Adrenal gland (tissue), 12 donors: ENCODE results near the gene PCDHAC2. TPM values are rescaled to one million over a fixed set of nuclear protein-coding genes. Genes with fewer than 3 reads are reported as not detected.

Experiments used
- DNase-seq, 7 donors: peaks; one replicate each; pipeline ENCODE4 v3.0.0-alpha.2; 2019 to 2020
- H3K27ac ChIP-seq, 5 donors: fragments of 200-600 bp; sonication (generic) in 4 of 5; 1 replicate in 3 of 5; 2 replicates in 2 of 5; pipeline versions ENCODE4 v1.5.1 to v1.8.0; 2016 to 2020; ENCODE audit warnings: mild to moderate bottlenecking in 1 of 5
- H3K27me3 ChIP-seq: fragments of 200-600 bp; 2 replicates; pipeline ENCODE4 v1.8.0; 2021
- H3K36me3 ChIP-seq, 2 donors: fragments of 200-600 bp; replicated peaks in 1 of 2; 1 replicate in 1 of 2; 2 replicates in 1 of 2; pipeline versions ENCODE4 v1.5.1 to v1.8.0; 2018 to 2022
- H3K4me1 ChIP-seq, 2 donors: fragments of 200-600 bp; replicated peaks in 1 of 2; 1 replicate in 1 of 2; 2 replicates in 1 of 2; pipeline versions ENCODE4 v1.5.1 to v1.8.0; 2018 to 2021
- H3K4me3 ChIP-seq, 4 donors: fragments of 200-600 bp; sonication (generic) in 3 of 4; one replicate each; pipeline ENCODE4 v1.5.1; 2016 to 2018
- H3K9me3 ChIP-seq, 3 donors: fragments of 200-600 bp; sonication (generic) in 1 of 3; replicated peaks in 1 of 3; 1 replicate in 2 of 3; 2 replicates in 1 of 3; pipeline versions ENCODE4 v1.5.1 to v1.8.0; 2016 to 2021
- CTCF ChIP-seq, 6 experiments: fragments of 450-650 bp in 4 of 6; fragments of 200-600 bp in 2 of 6; sonication (generic) in 1 of 6; IDR thresholded peaks; 1 replicate in 5 of 6; 2 replicates in 1 of 6; pipeline versions ENCODE4 v1.5.1 to v1.8.0; 2016 to 2021; ENCODE audit warnings: antibody characterized with exemption in 6 of 6, mild to moderate bottlenecking in 2 of 6, moderate library complexity in 1 of 6
- POLR2A ChIP-seq, 2 donors: fragments of 450-650 bp; IDR thresholded peaks; one replicate each; pipeline ENCODE4 v1.6.1; 2017; ENCODE audit warnings: antibody characterized with exemption in 2 of 2, mild to moderate bottlenecking in 2 of 2, moderate library complexity in 1 of 2
- WGBS, 4 donors: extraction: QIAGEN DNeasy Blood & Tissue Kit in 2 of 4; methylation state at CpG; one replicate each; pipeline versions ENCODE4 v1.1.5 to v1.1.7; 2013 to 2017; 5-methylcytosine and 5-hydroxymethylcytosine counted together
- intact Hi-C, 2 donors: fragments of 100-400 bp; cut with DNase I; formaldehyde crosslinking; loops; one replicate each; pipeline versions ENCODE4 v1.14.1 to v1.15.0; 2022 to 2023
- polyA plus RNA-seq, 3 donors: library from polyadenylated mRNA; stranded (reverse); fragments of 200-250 nt in 2 of 3; fragments of 350-450 nt in 1 of 3; fragmentation: Illumina TruSeq in 1 of 3; extraction: RNeasy Lipid Tissue Mini Kit (QIAGEN cat#74804) in 1 of 3; gene quantifications; one replicate each; pipeline ENCODE4 v1.2.3, GENCODE V29; 2013 to 2014
- total RNA-seq, 9 donors: library from RNA; depleted of rRNA in 4 of 9; stranded (reverse); fragments of >200 nt in 4 of 9; fragments of 120-200 nt in 1 of 9; fragmentation: NEBNext Ultra II Directional in 1 of 9; extraction: Animal tissue kit (Norgen Biotek cat#: 25700) in 1 of 9; gene quantifications; one replicate each; pipeline versions ENCODE4 v1.1.0 to v1.2.4, GENCODE V29; 2013 to 2023
- donor health status: healthy with polysubstance abuse.
- donor health status: Bipolar disorder and iron deficiency.
- donor health status: DM: yes; HTN: yes; CAD: no.
- donor health status: DM: no; HTN: no; CAD: no.
- donor health status: DM: no; HTN: no; CAD: no.
- donor health status: DM: yes; HTN: yes; CAD: no.

PCDHAC2 gene
- total and polyA plus RNA-seq, 12 donors, result 0.07 to 6.5 (median 1.1) TPM

GRCh38 chr5:140967226-140967893 is 1.1 kb downstream of the PCDHAC2 start:
- no peak for DNase-seq
- intact Hi-C loops, result no loop called here
- Histone ChIP-seq H3K9me3 (no peaks in the 10 kb centered on the region), H3K4me3 (peak overlapping the region in 1 of 4 donors; percentile 67), H3K27ac (peak overlapping the region in 1 of 5 donors; percentile 54), H3K36me3 (no peaks in the 10 kb centered on the region), H3K27me3 (peaks cover 16% of the 10 kb centered on the region), H3K4me1 (no peaks in the 10 kb centered on the region)
- TF ChIP-seq POLR2A (IDR thresholded peaks at IDR 0.05) (no peak), CTCF (IDR thresholded peaks at IDR 0.05) (no peak)
- WGBS, 4 donors, result 24 to 66% (median 25%) methylated on average over 8 to 34 of the region's 34 CpGs

GRCh38 chr5:140969880-140970279 is 3.6 kb downstream of the PCDHAC2 start:
- intact Hi-C loops, result no loop called here
- Histone ChIP-seq H3K27ac (no peak overlapping the region), H3K36me3 (no peaks in the 10 kb centered on the region), H3K27me3 (peaks cover 16% of the 10 kb centered on the region), H3K4me1 (no peaks in the 10 kb centered on the region), H3K4me3 (no peak overlapping the region), H3K9me3 (no peaks in the 10 kb centered on the region)
- no peak for DNase-seq
- TF ChIP-seq CTCF (IDR thresholded peaks at IDR 0.05), result no peak
- TF ChIP-seq POLR2A (IDR thresholded peaks at IDR 0.05), result no peak

- H3K27ac ChIP-seq, result no peak overlapping the region
- H3K4me1 ChIP-seq, result peaks cover 0 to 7% of the 10 kb centered on the region in 2 donors
- no peak for DNase-seq
- no peaks in the 10 kb centered on the region for H3K9me3 ChIP-seq
- no peaks in the 10 kb centered on the region for H3K27me3 ChIP-seq
- TF ChIP-seq CTCF (IDR thresholded peaks at IDR 0.05), result no peak
- TF ChIP-seq POLR2A (IDR thresholded peaks at IDR 0.05), result no peak
- intact Hi-C loops, result no loop called here
- no peak overlapping the region for H3K4me3 ChIP-seq
- no peaks in the 10 kb centered on the region for H3K36me3 ChIP-seq
Measured at GRCh38 chr5:140973550-140973949, 7.3 kb downstream of the PCDHAC2 start.

GRCh38 chr5:140977003-140977402 is 10.7 kb downstream of the PCDHAC2 start:
- Histone ChIP-seq H3K36me3 (no peaks in the 10 kb centered on the region), H3K27me3 (no peaks in the 10 kb centered on the region), H3K9me3 (no peaks in the 10 kb centered on the region), H3K27ac (peak overlapping the region in 1 of 5 donors; percentile 27), H3K4me3 (no peak overlapping the region), H3K4me1 (peaks cover 0 to 7% of the 10 kb centered on the region in 2 donors)
- intact Hi-C loops, result no loop called here
- 48 to 61% (median 58%) methylated on average over 3 of the region's 3 CpGs for WGBS, 4 donors
- TF ChIP-seq CTCF (IDR thresholded peaks at IDR 0.05) (no peak), POLR2A (IDR thresholded peaks at IDR 0.05) (no peak)
- no peak for DNase-seq
